Gastroesophageal sphincter (tissue), 4 donors: ENCODE results near the gene KDM5B. TPM values are rescaled to one million over a fixed set of nuclear protein-coding genes. Genes with fewer than 3 reads are reported as not detected.
A peak's percentile ranks its signal among the peaks of the same experiment; 100 is the strongest.

Experiments
- ATAC-seq: fragments of 150-250 bp; one replicate; pipeline ENCODE4 v1.9.1; 2016; ENCODE audit warnings: mild to moderate bottlenecking, moderate library complexity
- H3K27ac ChIP-seq, 4 donors: fragments of 200-600 bp; sonication (generic) in 3 of 4; 1 replicate in 3 of 4; 2 replicates in 1 of 4; pipeline ENCODE4 v1.5.1; 2016 to 2019
- H3K27me3 ChIP-seq: fragments of 200-600 bp; sonication (generic); one replicate; pipeline ENCODE4 v1.5.1; 2019
- H3K36me3 ChIP-seq, 2 donors: fragments of 200-600 bp; sonication (generic); one replicate each; pipeline ENCODE4 v1.5.1; 2019; ENCODE audit warnings: control low read depth in 1 of 2
- H3K4me1 ChIP-seq, 3 donors: fragments of 200-600 bp; sonication (generic); 1 replicate in 2 of 3; 2 replicates in 1 of 3; pipeline ENCODE4 v1.5.1; 2016 to 2019; ENCODE audit warnings: control low read depth in 2 of 3
- H3K4me3 ChIP-seq, 2 donors: fragments of 200-600 bp; sonication (generic); one replicate each; pipeline ENCODE4 v1.5.1; 2019; ENCODE audit warnings: mild to moderate bottlenecking in 1 of 2, moderate library complexity in 1 of 2
- H3K9me3 ChIP-seq, 3 donors: fragments of 200-600 bp; sonication (generic); one replicate each; pipeline ENCODE4 v1.5.1; 2017 to 2019; ENCODE audit warnings: control low read depth in 2 of 3
- EP300 ChIP-seq: sonication (generic); formaldehyde crosslinking; IDR thresholded peaks from one replicate; pipeline ENCODE4 v1.6.1; 2017; ENCODE audit warnings: antibody characterized with exemption, mild to moderate bottlenecking
- POLR2A ChIP-seq, 2 donors: fragments of 450-650 bp; IDR thresholded peaks; one replicate each; pipeline ENCODE4 v1.6.1; 2017; ENCODE audit warnings: antibody characterized with exemption in 2 of 2, mild to moderate bottlenecking in 2 of 2, moderate library complexity in 1 of 2
- POLR2AphosphoS5 ChIP-seq: sonication (generic); formaldehyde crosslinking; IDR thresholded peaks from one replicate; pipeline ENCODE4 v1.6.1; 2017; ENCODE audit warnings: antibody characterized with exemption
- WGBS, 2 donors: methylation state at CpG; one replicate each; pipeline ENCODE4 v1.1.5; 2018; ENCODE audit warnings: low coverage in 1 of 2; 5-methylcytosine and 5-hydroxymethylcytosine counted together
- total RNA-seq, 4 donors: library from RNA; depleted of rRNA; stranded (reverse); fragments of >200 nt; gene quantifications; one replicate each; pipeline ENCODE4 v1.1.0, GENCODE V29; 2016
- TF ChIP-seq, protein P1 (sequence below), 4 experiments: fragments of 200-600 bp in 2 of 4; fragments of 450-650 bp in 2 of 4; sonication (generic) in 1 of 4; IDR thresholded peaks; one replicate each; pipeline ENCODE4 v1.5.1; 2017 to 2019; ENCODE audit warnings: antibody characterized with exemption in 4 of 4, mild to moderate bottlenecking in 2 of 4, moderate library complexity in 2 of 4

KDM5B gene
- total RNA-seq, 4 donors from 2014 or later = 29.2 to 41.4 (median 34.8) TPM

DNA sequence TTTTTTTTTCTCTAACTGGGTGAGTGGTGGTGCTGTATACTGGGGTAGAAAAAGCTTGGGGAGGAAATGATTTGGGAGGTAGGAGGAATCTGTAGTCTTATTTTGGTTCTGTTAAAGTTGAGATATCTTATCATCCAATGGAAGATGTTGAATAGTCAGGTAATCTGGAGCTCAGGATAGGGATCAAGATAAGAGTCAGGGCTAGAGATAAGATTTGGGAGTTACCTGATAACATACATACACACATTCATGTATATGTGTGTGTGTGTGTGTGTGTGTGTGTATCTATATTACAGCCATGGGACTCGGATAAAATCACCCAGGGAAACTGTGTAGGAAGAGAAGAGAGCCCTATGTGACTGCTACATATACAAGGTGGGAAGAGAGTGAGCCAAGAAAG is 10.6 kb upstream of the KDM5B start:
- Histone ChIP-seq H3K36me3 (no peaks in the 10 kb centered on the region), H3K27ac (no peak overlapping the region), H3K4me1 (no peaks in the 10 kb centered on the region), H3K4me3 (no peak overlapping the region), H3K9me3 (no peaks in the 10 kb centered on the region), H3K27me3 (peaks cover 8% of the 10 kb centered on the region)
- TF ChIP-seq POLR2AphosphoS5 = no peak
- no peak for ATAC-seq
- WGBS, 2 donors = 71% methylated on average over 1 of the region's 1 CpG; no CpG with 5 or more reads in 1 of the 2 donors

DNA sequence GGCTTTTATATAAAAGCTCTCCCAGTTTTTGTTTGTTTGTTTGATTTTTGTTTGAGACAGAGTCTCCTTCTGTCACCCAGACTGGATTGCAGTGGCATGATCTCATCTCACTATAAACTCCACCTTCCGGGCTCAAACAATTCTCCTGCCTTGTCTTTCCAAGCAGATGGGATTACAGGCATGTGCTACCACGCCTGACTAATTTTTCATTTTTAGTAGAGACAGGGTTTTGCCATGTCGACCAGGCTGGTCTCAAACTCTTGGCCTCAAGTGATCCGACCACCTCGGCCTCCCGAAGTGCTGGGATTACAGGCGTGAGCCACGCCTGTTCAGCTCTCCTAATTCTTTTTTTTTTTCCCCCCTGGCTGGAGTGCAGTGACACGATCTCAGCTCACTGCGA is 6.9 kb upstream of the KDM5B start:
- ATAC-seq = no peak
- 73 to 86% methylated on average over 5 to 10 of the region's 10 CpGs for WGBS, 2 donors
- TF ChIP-seq, protein P1, sequence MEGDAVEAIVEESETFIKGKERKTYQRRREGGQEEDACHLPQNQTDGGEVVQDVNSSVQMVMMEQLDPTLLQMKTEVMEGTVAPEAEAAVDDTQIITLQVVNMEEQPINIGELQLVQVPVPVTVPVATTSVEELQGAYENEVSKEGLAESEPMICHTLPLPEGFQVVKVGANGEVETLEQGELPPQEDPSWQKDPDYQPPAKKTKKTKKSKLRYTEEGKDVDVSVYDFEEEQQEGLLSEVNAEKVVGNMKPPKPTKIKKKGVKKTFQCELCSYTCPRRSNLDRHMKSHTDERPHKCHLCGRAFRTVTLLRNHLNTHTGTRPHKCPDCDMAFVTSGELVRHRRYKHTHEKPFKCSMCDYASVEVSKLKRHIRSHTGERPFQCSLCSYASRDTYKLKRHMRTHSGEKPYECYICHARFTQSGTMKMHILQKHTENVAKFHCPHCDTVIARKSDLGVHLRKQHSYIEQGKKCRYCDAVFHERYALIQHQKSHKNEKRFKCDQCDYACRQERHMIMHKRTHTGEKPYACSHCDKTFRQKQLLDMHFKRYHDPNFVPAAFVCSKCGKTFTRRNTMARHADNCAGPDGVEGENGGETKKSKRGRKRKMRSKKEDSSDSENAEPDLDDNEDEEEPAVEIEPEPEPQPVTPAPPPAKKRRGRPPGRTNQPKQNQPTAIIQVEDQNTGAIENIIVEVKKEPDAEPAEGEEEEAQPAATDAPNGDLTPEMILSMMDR (IDR thresholded peaks at IDR 0.05) = no peak
- no peak for TF ChIP-seq POLR2A (IDR thresholded peaks at IDR 0.05)
- TF ChIP-seq POLR2AphosphoS5 = no peak
- TF ChIP-seq EP300 = no peak
- Histone ChIP-seq H3K27ac (no peak overlapping the region), H3K9me3 (no peaks in the 10 kb centered on the region), H3K27me3 (peaks cover 8% of the 10 kb centered on the region), H3K4me3 (no peak overlapping the region), H3K4me1 (peaks cover 0 to 14% (median under 1%) of the 10 kb centered on the region in 3 donors), H3K36me3 (no peaks in the 10 kb centered on the region)

DNA sequence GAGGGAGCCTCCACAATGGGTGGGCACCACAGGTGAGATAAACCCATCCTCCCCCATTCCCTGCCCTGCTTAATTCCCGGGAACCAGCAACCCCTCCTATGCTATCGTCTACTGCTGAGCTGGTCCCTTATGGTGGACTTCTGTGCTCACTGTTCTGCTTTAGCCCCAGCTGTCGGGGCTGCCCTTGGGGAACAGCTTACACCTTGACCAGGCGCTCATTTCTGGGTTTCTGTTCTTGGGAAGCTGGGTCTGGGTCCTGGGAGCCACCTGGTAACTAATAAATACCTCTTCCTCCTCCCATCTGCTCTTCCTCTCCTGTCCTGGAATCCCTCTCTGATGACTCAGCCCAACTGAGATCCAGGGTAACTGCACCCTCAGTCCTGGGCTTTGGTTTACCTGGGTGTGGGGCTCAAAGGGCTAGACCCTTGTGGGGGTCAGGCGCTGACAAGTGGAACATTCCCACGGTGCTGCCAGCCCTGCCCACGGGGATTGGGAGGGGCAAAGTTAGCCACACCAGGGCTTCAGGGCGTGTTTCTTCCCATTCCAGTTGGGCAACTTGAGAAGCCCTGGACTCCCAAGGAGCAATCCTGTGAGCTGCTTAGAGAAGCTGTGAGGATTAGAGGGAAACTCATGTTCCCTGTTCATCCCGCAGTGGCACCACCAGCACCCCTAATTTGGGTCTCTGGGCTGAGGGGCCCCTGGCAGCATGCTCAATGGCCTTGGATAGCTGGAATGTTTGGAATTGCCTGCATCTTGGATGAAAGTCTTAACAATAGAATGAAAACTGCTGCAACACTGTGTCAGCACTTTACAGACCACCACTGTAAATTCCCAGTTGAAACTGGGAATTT is 4.2 kb upstream of the KDM5B start:
- Histone ChIP-seq H3K27me3 (peaks cover 8% of the 10 kb centered on the region), H3K9me3 (no peaks in the 10 kb centered on the region), H3K36me3 (no peaks in the 10 kb centered on the region), H3K27ac (no peak overlapping the region), H3K4me3 (no peak overlapping the region), H3K4me1 (peaks cover 0 to 32% (median 10%) of the 10 kb centered on the region in 3 donors)
- WGBS, 2 donors = 64% methylated on average over 3 of the region's 9 CpGs; no CpG with 5 or more reads in 1 of the 2 donors
- TF ChIP-seq POLR2AphosphoS5 = no peak
- TF ChIP-seq, protein P1 (IDR thresholded peaks at IDR 0.05) = no peak
- no peak for TF ChIP-seq POLR2A (IDR thresholded peaks at IDR 0.05)
- TF ChIP-seq EP300 = no peak
- ATAC-seq = no peak

DNA sequence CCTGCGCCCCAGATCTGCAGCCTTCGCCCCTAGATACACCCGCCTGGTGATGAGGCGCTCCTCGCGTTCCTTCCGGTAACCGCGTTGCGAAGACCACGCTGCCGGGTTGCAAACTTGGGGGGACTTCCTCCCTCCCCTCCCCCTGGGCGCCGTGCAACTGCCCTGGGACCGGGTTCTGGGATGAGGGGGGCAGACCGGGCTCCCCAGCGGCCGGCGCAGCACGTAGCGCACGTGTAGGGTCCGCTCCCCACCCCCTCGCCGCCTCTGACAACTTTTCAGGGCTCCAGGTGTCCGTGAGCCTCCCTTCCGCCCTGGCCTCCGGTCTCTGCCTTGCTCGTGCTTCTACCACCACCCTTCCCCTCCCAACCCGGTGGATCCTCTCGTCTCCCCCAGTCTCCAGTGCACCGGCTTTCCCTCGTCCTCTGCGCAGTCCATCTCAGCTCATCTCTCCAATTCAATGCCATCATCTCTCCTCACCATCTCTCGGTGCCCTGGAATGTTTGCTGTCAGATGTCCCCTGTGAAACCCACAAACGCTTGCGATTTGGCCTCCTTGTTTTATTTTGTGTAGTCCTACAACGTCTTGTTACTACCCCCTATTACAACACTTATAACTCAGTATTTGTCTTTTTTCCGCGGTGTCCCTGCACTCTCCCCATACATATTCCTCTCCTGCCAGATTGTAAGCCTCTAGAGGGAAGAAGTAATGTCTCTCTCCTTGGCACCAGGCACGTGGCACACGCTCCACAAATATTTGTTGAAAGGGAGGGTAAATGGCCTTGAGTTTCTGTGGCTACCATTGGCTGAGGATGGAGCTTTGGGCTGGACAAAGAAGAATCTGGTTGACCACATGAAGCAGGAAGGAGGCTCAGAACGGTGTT is 3.3 kb upstream of the KDM5B start:
- Histone ChIP-seq H3K4me3 (peak overlapping the region; percentile 34 to 78), H3K27ac (peak overlapping the region in 3 of 4 donors; percentile 82 to 90 (median 86)), H3K27me3 (peaks cover 2% of the 10 kb centered on the region), H3K4me1 (peaks cover 0 to 36% (median 10%) of the 10 kb centered on the region in 3 donors), H3K9me3 (no peaks in the 10 kb centered on the region), H3K36me3 (no peaks in the 10 kb centered on the region)
- TF ChIP-seq EP300 (no peak), POLR2A (IDR thresholded peaks at IDR 0.05) (no peak), POLR2AphosphoS5 (no peak)
- TF ChIP-seq, protein P1 (IDR thresholded peaks at IDR 0.05) = no peak
- 11 to 13% methylated on average over 8 to 17 of the region's 43 CpGs for WGBS, 2 donors
- ATAC-seq = no peak

DNA sequence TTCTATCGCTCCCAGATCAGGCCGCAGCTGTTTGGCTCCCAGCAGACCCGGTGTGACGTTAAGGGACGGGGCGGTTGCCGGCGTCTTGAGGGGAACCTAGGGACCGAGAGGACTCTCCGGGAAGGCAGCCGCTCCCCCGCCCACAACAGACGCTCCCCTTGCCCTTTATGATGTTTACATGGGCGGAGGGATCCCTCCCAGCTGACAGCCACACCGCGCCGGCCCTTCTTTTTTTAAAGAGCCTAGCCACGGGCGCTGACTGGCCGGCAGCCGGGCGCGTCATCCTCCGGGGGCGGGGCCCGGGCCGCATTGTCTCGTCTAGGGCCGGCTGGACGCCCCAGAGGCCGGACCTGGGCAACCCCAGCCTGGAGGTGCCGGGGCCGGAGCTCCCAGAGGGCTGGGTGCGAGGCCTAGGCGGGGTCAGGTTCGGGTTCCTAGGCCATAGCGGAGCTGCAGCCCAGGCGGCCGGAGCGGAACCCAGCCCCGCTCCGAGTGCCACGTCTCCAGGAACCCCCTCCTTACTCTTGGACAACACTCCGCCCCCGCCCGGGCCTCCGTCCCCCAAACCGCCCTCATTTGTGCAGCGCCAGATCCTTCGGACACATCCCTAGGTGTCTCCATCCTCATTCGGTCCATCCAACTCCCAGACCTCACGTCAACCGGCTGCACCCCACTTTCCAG is 2.5 kb upstream of the KDM5B start, which contains the start of gene PCAT6:
TSS of gene PCAT6 (plus strand) at position 340 of the 681 bp plus-strand sequence.
- Histone ChIP-seq H3K4me1 (peaks cover 0 to 44% (median 15%) of the 10 kb centered on the region in 3 donors), H3K9me3 (no peaks in the 10 kb centered on the region), H3K27me3 (no peaks in the 10 kb centered on the region), H3K4me3 (peak within 1 kb of the TSS; percentile 34 to 78), H3K36me3 (no peaks in the 10 kb centered on the region), H3K27ac (peak within 1 kb of the TSS; percentile 59 to 90 (median 84))
- 0% methylated on average over 16 of the region's 53 CpGs; no CpG with 5 or more reads in 1 of the 2 donors for WGBS, 2 donors
- TF ChIP-seq, protein P1 (IDR thresholded peaks at IDR 0.05) = peak in 1 of 4 experiments; percentile 9
- TF ChIP-seq EP300 (no peak), POLR2AphosphoS5 (peak; percentile 88), POLR2A (IDR thresholded peaks at IDR 0.05) (peak; percentile 56 to 65)
- peak; percentile 95 for ATAC-seq
